Skin of body (tissue), 3 donors: ENCODE results near the gene ARRDC1. TPM values are rescaled to one million over a fixed set of nuclear protein-coding genes. Genes with fewer than 3 reads are reported as not detected.

Experiments used
- DNase-seq: peaks from one replicate; lab custom pipeline; 2025; lab: John Stamatoyannopoulos, UW
- small RNA-seq: library from RNA; depleted of rRNA; stranded (forward); fragments of <200 nt; gene quantifications from one replicate; pipeline ENCODE3, GENCODE V24; 2014; ENCODE audit warnings: low replicate concordance
- total RNA-seq: library from RNA; depleted of rRNA; stranded (reverse); fragments of >200 nt; gene quantifications from one replicate; pipeline ENCODE4 v1.2.3, GENCODE V29; 2014

Gene ARRDC1
- total RNA-seq, 1 donor from 2014 or later: 21.9 TPM

GRCh38 chr9:137639303-137640051, 34.0 kb downstream of the ARRDC1 start:
- DNase-seq: no peak

- DNase-seq: no peak
These were observed 35.4 kb downstream of the ARRDC1 start for GRCh38 chr9:137640862-137641261.

GRCh38 chr9:137642118-137642601, 36.7 kb downstream of the ARRDC1 start:
- no peak for DNase-seq

- no peak for DNase-seq
These were observed 37.4 kb downstream of the ARRDC1 start for GRCh38 chr9:137642892-137643291.

- DNase-seq: no peak
These were observed 38.4 kb downstream of the ARRDC1 start for GRCh38 chr9:137643921-137644320.

- DNase-seq: no peak
These were observed 39.7 kb downstream of the ARRDC1 start for GRCh38 chr9:137645211-137645610.

GRCh38 chr9:137646341-137646740, 40.9 kb downstream of the ARRDC1 start:
- DNase-seq: no peak

GRCh38 chr9:137647096-137647714, 41.7 kb downstream of the ARRDC1 start:
- no peak for DNase-seq

- DNase-seq: no peak
These were observed 42.9 kb downstream of the ARRDC1 start for GRCh38 chr9:137648396-137648795.

- no peak for DNase-seq
These were observed 44.1 kb downstream of the ARRDC1 start for GRCh38 chr9:137649553-137649952.

- DNase-seq: no peak
These were observed 44.8 kb downstream of the ARRDC1 start for GRCh38 chr9:137650259-137650658.

GRCh38 chr9:137650779-137651178, 45.3 kb downstream of the ARRDC1 start:
- no peak for DNase-seq

- DNase-seq: no peak
These were observed 50.9 kb downstream of the ARRDC1 start for GRCh38 chr9:137656416-137656815.

GRCh38 chr9:137657606-137658005, 52.1 kb downstream of the ARRDC1 start:
- DNase-seq: no peak

GRCh38 chr9:137658781-137659180, 53.3 kb downstream of the ARRDC1 start:
- DNase-seq: no peak

GRCh38 chr9:137660144-137660543, 54.7 kb downstream of the ARRDC1 start:
- DNase-seq: no peak

GRCh38 chr9:137663584-137663983, 58.1 kb downstream of the ARRDC1 start:
- DNase-seq: no peak

GRCh38 chr9:137664676-137665075, 59.2 kb downstream of the ARRDC1 start:
- DNase-seq: no peak

Small RNA genes within 50 kb of the gene (small RNA-seq; reads per million reads assigned to genes)
- gene RF00017: not detected

Other genes with a start within 250 kb of the ARRDC1 start
- 7.6 TPM for gene EXD3, start 182.5 kb upstream of the ARRDC1 start, total RNA-seq
- 0.30 TPM for gene NOXA1, start 182.3 kb upstream of the ARRDC1 start, total RNA-seq
- gene ENTPD8, start 164.3 kb upstream of the ARRDC1 start, total RNA-seq: 0.10 TPM
- gene NSMF, start 146.4 kb upstream of the ARRDC1 start, total RNA-seq: 11.6 TPM
- gene PNPLA7, start 55.3 kb upstream of the ARRDC1 start, total RNA-seq: 4.4 TPM
- 22.2 TPM for gene MRPL41, start 53.8 kb upstream of the ARRDC1 start, total RNA-seq
- 25.1 TPM for gene DPH7, start 26.8 kb upstream of the ARRDC1 start, total RNA-seq
- gene ZMYND19, start 15.2 kb upstream of the ARRDC1 start, total RNA-seq: 10.7 TPM
- 52.3 TPM for gene EHMT1, start 13.3 kb downstream of the ARRDC1 start, total RNA-seq